NCI-H128 (cell line): Measurements from ENCODE around the gene YTHDF1.
"Not testable (repeated sequence)": the region's sequence is repeated elsewhere in the genome, so short reads cannot be mapped to it uniquely, and the experiment has no call there.

Experiments used
- DNase-seq: peaks from one replicate; lab custom pipeline; 2025; ENCODE audit not compliant: unreplicated experiment; lab: John Stamatoyannopoulos, UW

YTHDF1 gene

GRCh38 chr20:63227260-63227659, 11.3 kb upstream of the YTHDF1 start:
- DNase-seq: no peak

GRCh38 chr20:63226042-63226943, 10.4 kb upstream of the YTHDF1 start:
- no peak for DNase-seq

- DNase-seq: no peak
Measured at GRCh38 chr20:63225082-63225454, 9.1 kb upstream of the YTHDF1 start.

DNA sequence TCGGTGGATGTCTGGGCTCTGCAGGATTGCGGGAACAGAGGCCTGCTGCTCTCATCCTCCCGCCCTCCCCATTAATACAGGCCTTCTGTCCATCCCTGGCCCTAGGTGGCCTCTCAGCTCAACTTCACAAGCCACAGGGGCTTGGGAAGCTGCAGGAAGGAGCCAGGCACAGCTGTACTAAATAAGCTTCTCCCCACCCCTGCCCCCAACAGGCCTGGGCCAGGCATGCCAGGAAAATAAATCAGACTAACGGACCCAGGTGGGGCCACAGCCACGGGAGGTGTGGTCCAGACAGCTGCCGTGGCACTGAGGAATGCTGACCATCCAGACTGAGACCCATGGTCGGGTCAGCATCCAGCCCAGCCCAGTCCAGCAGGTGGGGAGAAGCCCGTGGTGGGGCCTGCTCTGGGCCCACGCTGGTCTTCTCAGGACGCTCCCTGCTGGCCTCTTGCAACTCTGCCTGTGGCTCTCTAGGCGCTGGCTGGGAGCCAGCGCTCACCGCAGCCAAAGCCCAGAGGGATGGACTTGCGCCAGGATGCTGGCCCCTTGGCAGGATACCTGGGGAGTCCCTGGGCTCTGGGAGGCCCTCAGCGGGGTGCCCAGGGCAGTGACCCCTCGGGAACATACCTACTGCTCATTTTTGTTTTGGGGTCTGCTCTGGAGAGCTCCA, 8.6 kb upstream of the YTHDF1 start:
- DNase-seq: no peak

DNA sequence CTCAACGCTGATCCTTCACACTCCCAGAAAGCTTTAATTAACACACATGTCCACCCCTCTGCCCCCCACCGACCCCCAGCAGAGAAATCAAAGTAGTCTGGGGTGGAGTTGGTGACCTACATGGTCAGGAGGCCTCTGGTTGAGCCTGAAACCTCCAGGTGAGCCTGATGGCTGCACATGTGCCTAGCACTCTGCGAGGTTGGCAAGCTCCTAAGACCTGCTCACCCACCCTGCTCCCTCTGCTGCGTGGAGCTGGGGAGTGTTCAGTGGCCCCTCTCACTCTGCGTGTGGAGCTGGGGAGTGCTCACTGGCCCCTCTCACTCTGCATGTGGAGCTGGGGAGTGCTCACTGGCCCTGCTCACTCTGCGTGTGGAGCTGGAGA, 7.9 kb upstream of the YTHDF1 start:
- DNase-seq: no peak

DNA sequence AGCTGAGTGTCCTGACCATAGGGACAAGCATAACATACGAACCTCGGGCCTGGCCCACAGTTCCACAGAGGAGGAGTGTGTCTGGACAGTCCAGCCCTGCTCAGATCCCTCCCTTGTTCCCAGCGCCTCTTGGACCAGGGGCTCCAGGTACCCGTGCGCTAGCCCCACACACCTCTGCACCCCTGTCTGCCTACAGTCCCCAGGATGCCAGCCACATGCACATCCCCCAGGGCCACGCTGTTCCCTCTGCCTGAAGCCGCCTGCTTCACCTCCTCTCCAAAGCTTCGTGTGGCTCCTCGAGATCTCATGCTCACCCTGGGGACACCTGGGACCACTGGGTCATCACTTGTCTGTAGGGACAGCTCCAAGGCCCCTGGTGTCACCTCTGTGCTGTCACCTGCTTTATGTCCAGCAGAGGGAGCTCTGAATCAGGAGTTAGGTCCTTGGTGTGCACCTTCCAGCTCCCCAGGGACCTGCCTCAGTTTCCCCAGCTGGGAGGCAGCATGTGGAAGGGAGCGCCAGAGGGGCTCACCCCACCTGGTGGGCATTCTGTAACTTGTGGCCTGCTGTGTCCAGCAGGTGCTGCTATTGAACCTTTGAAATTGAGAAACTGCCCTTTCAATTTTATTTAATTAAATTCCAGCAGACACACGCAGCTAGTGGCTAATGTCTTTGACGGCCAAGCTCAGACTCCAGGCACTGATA, 7.3 kb upstream of the YTHDF1 start:
- no peak for DNase-seq

DNA sequence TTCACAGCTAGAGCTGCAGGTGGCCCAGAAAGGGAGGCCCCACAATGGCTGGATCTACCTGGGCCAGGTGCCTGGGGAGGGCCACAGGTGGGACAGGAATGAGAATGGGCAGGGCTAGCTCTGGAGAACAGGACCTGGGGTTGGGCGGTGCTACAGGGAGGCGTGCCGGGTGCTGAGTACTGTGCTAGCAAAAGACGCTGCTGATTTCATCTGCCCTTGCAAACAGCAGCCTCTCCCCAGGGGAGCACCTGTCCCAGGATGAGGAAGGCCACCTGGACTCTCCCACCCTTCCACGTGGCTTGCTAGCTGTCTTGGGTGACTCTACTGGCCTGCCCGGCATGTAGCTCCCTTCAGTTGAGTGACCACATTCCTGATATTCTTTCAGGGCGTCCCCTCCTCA, 6.6 kb upstream of the YTHDF1 start:
- no peak for DNase-seq

GRCh38 chr20:63221400-63222053, 5.6 kb upstream of the YTHDF1 start:
- DNase-seq: not testable (repeated sequence)

DNA sequence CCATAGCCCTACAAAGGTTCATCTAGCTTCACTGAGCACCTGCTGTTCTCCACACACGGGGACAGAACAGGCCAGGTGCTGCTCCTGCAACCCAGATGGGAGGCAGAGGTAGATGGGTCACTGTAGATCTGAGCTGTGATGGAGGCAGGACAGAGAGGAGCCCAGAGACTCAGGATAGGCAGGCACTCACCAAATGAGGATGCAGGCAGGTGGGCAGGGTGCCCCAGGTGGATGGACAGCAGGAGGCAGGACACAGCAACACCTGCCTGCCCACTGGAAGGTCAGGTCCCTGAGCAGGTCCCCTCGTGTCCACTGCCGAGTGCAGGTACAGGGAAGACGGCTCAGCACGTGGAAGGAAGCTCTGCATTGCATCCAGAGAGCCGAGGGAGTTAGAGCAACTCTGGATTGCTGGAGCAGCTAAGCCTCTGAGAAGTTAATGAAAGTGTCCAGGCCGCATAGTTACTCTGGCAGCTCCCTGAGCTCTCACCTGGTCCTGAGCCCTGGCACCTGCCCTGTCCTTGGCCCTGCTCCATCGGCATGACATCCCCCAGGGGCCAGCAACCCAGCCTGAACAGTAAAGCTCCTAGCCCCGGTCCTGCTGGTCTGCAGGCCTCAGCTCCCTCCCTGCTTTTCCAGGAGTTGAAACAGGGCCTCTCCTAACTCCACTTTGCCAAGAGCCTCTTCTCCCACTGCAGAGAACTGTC, 4.9 kb upstream of the YTHDF1 start:
- DNase-seq: no peak

DNA sequence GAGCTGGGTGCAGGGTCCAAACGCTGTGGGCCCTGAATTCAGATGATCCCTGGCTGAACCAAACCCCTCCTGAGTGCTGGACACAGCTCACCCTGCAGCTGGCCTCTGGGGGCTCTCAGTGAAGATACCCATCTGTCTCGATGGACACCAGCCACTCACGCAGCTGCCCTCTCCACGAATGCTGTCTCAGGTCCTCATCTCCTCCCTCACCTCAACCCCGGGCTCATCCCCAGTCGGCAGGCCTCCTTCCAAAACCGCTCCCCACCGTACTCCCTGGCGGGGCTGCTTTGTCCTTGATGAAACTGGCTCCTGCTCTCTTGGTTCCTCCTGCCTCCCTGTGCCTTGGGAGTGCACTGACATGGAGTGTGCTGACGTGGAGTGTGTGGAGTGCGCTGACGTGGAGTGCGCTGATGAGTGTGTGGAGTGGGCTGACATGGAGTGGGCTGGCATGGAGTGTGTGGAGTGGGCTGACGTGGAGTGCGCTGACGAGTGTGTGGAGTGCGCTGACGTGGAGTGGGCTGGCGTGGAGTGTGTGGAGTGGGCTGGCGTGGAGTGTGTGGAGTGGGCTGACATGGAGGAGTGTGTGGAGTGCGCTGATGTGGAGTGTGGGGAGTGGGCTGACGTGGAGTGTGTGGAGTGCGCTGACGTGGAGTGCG, 4.1 kb upstream of the YTHDF1 start:
- no peak for DNase-seq

DNA sequence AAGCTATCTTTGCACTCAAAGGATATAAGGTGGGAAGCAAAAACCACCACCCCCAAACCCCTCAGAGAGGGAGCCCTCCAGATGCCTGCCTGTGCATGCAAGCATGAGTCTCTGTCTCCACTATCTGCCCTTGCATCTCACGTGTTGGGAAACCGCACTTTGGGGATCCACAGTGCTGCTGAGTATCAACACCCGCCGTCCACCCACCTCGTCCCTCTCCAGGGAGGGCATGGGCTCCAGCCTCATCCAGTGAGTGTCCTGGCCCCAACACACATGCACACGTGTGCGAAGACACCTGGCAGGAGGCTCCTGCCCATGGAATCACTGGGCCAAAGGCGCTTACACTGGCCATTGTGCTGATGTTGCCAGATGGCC, 3.5 kb upstream of the YTHDF1 start:
- no peak for DNase-seq

DNA sequence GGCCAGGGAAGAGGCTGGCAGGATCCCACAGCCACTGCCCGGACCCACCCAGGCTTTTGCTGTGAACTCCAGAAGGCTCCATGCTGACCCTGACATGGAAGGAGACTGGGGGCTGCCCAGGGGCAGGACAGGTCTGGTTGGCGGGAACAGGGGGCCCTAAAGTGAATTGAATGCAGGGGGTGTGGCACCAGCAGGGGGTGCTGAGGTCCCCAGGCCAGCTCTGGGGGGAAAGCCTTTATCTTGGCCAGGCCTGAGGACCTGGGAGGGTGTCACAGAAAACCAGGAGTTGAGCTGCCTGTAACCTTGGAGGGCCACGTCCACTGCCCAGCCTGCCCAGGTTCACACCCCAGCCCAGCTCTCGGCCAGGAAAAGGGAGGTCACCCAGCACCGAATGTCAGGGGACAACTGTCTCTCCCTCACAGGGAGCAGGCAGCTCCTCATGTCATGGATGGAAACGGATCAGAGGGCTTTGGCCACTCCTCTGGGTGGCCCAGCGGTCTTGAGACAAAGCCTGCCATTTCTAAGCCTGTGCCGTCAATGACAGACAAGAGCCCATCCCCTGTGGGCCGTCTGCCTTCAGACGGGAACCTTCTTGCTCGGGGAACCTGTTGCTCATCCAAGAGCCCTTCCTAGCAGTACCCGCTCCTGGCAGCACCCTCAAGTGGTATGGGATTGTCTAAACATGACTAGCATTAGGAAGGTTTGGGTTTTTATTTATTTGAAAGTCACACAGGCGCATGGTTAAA, 2.9 kb upstream of the YTHDF1 start:
- no peak for DNase-seq

DNA sequence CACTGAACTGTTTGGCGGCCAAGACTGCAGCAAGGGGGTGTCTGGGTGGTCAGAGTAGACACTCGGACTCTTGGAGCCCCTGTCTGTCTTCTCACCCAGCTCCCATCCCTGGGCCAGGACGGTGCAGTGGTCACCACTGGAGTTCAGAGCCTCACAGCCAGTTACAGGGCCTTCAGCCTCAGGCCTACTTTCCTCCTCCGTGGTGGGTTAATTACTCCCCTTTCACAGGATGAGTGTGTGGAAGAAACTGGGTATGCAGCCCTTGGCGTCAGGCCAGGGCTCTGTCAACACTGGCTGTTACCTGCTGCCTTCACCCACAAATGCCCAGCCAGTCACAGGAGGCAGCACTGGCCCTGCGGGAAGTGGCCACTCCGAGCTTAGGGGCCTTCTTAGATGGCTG, 1.8 kb upstream of the YTHDF1 start:
- no peak for DNase-seq

DNA sequence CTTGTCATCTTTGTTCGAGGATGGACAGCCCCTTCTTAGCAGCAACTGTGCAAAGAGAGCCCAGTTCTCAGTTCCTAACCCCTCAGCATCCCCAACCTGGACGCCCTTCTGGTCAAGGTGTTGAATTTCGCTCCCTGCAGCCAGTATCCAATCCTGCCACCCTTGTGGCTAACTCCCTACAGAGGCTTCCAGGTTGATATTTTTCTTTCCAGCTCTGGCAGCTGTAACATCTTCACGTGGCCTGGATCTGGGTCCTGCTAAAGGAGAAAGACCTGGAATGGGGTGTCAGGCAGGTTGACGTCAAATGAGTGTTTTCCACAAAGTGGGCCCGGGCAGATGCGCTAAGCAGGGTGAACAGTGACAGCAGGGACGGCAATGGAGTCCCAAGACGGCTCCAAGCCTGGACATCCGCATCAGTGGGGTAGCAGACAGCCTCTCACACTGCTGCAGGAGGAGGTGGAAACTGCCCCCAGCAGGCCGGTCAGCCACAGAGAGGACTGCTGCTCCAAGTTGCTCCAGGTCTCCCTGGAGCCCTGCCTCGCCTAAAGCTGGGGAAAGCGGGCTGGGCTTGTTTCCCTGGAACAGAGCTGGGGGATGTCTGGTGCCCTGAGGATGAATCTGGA, 1.0 kb upstream of the YTHDF1 start:
- no peak for DNase-seq

DNA sequence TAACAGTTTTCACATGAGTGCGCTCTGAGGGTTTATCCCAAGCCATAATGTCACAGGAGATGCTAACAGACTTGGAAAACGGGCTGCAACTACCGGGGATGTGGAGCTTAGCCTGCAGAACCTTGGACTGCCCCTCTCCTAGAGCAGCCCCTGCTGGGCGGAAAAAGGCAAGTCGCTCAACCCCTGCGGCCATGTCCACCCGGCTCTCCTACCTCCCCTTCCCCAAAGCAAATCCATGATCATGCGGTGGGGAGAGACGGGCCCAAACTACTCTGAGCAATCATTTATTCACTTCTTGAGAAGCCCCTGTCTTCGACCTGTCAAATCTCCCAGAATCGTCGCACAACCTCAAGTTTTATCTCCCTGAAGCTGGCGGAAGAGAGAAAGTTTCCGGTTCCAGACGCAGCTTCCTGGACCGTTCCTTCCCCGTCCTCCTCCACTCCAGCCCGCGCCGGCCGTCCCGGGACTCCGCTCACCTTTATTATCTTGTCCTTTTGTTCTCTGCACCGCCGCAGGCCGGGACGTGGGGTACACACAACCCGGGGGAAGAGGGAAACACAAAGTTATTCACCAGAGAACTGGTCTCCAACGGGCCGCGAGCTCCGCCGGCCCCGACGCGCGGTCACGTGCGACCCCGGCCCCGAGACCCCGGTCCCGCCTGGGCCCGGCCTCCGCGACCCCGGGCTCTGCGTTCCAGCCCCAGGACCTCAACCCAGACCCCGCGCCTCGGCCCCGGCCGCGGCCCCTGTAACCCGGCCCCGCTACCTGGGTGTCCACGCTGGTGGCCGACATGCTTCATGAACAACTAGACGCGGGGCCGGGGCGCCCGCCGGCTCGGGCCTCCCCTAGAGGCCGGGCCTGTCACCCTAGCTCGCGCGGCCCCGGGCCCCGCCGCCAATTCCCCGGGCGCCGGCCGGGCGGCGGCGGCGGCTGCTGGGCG, 560 bp downstream of the YTHDF1 start:
- DNase-seq: no peak

GRCh38 chr20:63214514-63214913, 1.4 kb downstream of the YTHDF1 start:
- no peak for DNase-seq

GRCh38 chr20:63212792-63213191, 3.1 kb downstream of the YTHDF1 start:
- no peak for DNase-seq

- no peak for DNase-seq
Measured at GRCh38 chr20:63212393-63212730, 3.6 kb downstream of the YTHDF1 start.
